GM19438 (cell line): ENCODE results near the gene RPL22.
"Not testable (repeated sequence)": the region's sequence is repeated elsewhere in the genome, so short reads cannot be mapped to it uniquely, and the experiment has no call there.

Experiments
- ATAC-seq: cut with Tn5 transposase; IDR thresholded peaks from one replicate; pipeline ENCODE4 v1.9.1; 2021; ENCODE audit warnings: low read depth; ENCODE audit not compliant: unreplicated experiment

Gene RPL22

DNA sequence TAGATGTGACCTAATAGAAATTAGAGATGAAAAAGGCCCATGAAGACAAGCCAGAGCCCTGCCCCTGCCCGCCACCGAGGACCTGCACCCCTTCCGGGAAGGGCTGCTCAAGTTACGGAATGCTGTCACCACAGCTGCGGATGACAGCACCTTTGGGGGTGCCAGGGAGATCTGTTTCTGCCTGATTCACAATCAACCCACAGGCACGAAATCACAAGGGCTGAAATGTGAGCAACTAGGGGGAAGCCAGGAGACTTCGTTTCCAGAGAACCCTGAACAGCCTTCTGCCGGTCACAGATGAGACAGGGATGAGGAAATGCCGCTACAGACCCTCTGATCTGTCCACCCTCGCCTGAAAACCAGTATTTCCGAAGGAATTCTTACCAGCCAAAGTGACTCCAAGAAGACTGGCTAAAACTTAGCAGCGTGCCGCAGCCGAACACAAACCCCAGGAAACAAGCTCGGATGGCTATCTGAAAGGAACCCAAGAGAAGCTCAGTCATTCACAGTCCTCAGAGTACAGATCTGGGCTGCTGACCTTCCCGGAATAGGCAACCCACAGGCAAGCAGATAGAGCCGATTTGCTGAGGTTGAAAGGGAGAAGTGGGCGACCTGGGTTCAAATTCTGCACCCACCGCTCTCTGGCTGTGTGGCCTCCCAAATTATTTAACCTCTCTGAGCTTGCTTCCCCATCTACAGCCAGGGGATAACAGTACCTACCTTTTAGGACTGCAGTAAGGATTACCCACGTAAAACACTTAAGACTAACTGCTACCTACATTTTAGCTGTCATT is 35.3 kb upstream of the RPL22 start:
- ATAC-seq: no peak

DNA sequence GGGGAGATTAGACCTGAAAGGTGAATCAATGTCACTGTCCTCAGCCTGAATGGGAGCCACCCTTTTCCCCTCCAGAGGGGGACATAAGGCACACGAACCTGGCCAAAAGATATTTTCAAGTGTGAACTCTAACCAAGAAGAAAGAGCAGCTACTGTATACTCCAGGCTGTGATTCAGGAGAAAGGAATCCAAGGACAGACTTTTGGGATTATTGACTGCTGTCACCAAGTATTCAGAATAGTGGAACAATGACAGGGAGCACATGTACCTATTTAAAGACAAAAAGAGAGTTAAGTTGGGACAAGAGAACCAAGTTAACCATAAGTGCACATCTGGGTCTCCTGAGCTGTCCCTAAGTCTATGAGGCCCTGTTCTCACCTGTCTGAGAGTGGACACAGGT is 34.0 kb upstream of the RPL22 start:
- ATAC-seq: no peak

DNA sequence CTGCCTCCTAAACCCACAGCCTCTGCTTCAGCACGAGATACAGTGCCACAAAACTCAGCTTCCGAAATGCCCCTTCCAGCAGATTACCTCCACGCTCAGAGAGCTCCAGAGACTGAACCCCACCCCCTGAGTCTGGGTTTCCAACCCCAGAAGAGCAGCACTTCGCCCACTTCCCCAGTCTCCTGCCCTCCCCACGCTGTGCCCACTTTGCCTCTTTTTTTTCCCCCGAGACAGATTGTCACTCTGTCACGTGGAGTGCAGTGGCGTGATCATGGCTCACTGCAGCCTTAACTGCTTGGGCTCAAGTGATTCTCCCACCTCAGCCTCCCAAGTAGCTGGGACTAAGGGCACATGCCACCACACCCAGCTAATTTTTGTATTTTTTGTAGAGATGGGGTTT is 26.3 kb upstream of the RPL22 start:
- ATAC-seq: no peak

DNA sequence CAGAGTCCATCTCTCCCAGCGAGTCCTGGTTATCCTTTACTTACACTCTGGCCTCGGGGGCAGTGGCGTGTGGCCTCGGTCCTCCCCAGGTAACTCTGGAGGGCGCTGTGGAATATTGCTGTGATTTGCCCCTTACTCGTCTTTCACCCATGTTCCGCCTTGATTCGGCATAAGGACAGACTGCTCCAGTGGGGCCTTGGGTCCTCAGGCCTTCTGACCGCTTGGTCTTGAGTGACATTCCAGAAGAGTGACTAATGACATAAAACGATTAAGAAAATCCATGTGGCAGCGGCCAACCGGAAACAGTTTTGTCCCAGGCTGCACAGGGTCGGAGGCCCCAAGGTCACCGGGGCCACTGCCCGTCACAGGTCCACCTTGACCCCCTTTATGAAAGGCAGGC is 25.3 kb upstream of the RPL22 start:
- no peak for ATAC-seq

DNA sequence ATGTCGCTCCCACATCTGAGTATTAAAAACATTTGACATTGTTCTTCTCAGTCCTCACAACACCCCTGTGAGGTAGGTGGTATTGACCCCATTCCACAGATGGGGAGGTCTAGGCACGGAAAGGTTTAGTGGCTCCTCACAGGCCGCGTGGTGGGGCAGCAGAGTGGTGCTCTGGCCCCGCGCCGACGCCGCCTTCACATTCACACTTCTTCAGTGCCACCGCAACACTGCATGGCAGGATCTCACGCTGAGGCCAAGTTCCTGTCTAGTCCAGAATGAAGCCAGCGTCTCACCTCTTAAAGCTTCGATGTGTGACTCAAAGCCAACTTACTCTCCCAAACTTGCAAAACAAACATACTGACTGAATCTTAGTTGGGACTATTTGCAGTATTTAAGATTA is 24.2 kb upstream of the RPL22 start:
- no peak for ATAC-seq

DNA sequence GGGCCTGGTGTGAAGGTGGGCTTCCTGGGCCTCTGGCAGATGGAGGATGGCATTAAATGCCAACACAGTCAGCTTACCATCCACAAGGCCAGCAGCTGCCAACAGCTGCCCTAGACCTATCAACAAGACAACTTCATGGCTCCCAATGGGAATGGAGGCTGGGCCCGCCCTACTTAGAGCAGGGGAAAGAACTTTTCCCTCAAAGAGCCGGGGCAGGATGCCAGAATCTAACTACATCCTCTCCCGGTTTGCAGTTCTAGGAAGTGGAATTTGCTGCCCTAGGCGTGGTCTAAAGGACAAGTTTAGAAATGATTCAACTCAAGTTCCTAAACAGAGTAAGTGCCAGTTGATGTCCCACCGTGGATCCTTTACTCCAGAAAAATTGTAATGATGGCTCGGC is 23.2 kb upstream of the RPL22 start:
- no peak for ATAC-seq

DNA sequence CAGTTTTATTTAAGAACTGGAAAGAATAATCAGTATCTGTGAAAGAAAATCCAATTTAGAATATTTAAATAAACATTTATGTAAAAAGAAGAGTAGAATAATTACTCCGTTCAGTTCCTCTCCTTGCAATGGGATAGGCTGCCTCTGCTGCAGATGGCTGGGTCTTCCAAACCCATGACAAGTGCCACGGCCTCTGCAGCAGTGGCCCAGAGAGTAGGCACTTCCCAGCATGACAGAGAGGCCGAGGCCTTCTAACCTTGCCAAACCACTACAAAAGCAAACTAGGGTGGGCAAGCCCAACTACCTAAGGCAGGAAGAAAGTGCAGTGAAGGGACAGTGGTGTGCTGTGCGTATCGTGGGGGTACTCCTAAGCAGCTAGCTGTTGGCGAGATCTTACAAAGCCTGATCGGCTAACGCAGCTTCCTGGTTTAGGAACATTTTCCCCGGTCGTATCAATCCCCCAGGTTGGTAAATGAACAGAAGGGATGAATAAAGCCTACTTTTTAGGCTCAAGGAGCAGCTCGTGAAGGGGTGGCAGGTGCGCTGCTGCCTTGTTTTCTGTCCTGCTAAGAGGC is 21.9 kb upstream of the RPL22 start:
- no peak for ATAC-seq

DNA sequence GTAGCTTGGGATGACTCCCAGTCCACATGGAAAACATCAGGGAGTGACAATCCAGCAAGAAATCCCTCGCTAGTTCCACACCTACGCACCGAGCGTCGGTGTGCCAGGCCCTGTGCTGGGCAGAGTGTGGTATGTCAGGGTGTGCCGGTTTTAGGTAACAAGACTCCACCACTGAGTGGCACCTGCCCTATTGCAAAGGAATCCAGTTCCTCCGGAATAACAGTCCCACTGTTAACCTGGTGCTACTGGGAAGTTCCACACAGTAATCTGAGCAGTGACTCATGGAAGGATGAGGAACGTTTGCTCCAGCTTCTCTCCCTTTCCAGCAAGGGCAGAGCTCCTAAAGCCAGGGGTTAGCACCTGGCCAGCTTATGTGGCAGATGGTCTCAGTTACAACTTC is 20.8 kb upstream of the RPL22 start:
- no peak for ATAC-seq

DNA sequence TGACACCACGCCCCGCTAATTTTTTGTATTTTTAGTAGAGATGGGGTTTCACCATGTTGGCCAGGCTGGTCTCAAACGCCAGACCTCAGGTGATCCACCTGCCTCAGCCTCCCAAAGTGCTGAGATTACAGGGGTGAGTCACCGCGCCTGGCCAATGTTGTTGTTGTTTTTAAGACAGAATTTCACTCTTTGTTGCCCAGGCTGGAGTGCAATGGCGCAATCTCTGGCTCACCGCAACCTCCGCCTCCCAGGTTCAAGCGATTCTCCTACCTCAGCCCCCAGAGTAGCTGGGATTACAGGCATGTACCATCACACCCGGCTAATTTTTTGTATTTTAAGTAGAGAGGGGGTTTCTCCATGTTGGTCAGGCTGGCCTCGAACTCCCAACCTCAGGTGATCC is 20.2 kb upstream of the RPL22 start:
- ATAC-seq: not testable (repeated sequence)

DNA sequence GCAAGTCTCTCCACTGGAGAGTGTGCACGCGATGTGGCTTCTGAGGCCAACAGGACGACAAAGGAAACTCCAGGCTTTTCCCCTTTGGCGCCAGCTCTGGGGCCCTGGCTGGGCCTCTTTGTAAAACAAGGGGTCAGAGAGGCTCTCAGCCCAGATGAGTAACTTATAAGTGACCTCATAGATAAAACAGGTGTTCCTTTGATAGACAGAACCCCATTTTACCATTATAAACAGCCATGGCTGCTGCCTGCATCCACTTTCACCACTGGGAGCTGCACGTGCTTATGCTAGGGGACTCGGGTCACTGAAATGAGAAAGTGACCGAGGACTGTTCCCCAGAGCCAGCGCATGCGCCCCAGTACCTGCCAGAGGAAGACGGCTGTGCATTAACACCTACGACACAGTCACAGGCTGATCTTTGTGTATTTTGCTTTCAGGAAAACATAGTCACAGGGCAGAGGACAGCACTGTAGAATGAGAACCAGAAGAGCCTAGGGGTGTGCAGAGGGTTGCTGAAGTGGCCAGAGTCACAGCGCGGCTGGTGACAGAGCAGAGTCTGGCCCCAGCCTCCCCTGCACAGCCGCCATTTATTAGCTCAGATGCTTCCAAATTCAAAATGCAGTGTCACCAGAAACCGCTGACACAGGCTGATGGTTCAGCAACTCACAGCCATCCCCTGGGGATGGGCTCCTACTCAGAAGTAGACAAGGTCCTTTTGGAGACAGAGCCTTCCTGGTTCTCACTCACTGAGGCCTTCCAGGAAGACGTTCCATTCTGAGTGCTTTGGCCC is 19.2 kb upstream of the RPL22 start:
- ATAC-seq: no peak

DNA sequence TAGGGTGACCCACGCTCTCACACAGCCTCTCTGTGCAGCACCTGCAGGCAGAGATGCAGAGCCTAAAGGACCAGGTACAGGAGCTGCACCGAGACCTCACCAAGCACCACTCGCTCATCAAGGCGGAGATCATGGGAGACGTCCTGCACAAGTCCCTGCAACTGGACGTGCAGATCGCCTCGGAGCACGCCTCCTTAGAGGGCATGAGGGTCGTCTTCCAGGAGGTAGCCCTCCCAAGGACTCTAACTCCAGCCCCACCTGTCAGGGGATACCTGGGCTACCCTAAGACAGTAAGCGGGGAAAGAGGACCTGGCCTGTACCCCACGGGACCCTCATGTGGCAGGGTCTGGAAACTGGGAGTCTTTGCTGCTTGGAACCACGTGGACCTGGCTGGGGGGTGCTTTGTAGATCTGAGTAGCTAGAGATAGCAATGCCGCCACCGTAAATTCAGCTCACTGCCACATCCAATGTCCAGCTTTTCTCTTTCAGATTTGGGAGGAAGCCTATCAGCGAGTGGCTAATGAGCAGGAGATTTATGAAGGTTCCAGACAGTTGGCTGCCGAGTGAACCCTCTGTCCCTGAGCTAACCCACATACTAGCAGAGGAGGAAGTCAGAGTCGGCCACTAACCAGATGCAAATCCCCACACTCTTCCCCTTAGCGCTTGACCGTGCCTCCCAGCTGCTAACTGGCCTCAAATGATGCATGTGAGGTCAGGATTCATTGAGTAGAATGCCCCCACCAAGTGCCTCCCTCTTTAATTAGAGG is 13.0 kb upstream of the RPL22 start:
- ATAC-seq: no peak

DNA sequence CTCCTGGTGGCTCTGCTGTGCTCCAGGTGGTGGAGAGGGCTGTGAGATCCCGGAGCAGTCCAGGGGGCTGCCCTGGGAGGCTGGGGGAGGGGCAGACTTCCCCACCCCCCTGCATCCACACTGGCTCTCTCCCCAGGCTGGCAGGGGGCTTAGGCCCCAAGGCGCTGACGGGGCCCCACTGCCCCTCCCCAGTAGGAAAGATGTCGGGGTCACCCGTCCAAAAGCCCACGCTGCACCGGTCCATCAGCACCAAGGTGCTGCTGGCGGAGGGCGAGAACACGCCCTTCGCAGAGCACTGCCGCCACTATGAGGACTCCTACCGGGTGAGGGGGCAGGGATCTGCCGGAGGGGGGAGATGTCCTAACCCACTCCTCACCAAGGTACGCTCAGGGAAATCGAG is 12.3 kb upstream of the RPL22 start:
- no peak for ATAC-seq

DNA sequence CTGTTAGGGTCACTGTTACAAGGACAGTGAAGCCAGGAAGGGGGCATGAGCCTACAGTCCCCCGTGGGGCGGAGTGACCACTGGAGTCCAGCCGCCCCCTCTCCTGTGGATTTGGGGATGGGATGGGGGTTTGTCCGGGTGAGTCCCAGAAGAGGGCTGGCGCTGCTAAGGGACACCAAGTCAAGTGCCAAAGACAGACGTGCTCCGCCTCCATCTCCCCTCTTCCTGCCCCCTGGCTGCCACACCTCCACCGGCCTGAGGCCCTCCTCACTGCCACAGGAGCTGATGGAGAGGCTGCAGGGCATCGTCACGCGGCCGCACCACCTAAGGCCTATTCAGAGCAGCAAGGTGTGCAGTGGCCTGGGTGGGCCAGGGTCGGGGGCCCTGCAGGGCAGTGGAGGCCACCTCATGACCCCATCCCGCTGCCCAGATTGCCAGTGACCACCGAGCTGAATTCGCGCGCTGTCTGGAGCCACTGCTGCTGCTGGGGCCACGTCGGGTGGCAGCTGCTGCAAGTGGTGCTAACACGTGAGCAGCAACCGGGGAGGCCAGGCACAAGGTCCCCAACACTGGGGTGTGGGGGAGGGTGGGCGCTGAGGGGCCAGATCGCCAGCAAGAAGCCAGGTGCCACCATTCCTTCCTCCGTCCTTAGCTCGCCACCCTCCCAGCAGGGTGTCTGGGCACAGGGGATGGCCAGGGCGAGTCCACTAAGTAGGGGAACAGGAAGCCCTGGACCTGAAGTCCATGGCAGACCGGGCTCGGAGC is 11.4 kb upstream of the RPL22 start:
- ATAC-seq: no peak

DNA sequence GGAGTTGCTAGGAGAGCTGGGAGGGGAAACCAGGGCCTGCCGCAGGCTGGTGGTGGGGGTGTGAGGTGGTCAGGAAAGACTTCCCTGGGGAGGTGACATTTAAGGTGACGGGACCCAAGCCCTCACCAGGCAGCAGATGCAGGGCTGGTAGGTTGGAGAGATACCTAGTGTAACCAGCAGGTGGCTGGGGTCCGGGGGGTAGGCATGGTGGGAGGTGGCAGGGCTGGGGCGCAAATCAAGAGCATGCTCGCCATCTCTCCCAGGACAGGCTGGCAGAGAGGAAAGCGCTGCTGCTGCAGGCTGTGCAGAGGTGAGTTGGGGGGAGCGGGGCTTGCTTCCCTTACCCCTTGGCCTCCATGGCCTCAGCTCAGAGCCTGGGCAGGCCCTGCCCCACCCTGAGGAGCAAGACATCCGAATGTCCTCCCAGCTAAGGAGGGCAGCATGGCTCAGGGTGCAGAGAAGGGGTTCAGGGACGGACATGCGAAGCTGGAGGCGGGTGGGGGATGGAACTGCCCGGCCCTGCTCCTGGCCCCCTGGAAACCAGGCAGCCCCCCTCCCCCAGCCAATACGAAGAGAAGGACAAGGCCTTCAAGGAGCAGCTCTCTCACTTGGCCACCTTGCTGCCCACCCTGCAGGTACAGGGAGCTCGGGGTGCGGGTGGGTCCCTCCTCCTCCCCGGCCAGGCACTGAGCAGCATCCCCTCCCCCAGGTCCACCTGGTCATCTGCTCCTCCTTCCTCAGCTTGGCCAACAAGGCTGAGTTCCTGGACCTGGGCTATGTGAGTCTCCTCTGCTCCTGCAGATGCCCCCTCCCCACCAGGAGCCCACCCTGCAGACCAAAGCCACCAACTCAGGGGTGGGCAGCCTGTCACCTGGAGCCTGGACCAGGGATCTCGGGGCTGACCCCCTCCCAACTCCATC is 10.5 kb upstream of the RPL22 start:
- ATAC-seq: no peak

DNA sequence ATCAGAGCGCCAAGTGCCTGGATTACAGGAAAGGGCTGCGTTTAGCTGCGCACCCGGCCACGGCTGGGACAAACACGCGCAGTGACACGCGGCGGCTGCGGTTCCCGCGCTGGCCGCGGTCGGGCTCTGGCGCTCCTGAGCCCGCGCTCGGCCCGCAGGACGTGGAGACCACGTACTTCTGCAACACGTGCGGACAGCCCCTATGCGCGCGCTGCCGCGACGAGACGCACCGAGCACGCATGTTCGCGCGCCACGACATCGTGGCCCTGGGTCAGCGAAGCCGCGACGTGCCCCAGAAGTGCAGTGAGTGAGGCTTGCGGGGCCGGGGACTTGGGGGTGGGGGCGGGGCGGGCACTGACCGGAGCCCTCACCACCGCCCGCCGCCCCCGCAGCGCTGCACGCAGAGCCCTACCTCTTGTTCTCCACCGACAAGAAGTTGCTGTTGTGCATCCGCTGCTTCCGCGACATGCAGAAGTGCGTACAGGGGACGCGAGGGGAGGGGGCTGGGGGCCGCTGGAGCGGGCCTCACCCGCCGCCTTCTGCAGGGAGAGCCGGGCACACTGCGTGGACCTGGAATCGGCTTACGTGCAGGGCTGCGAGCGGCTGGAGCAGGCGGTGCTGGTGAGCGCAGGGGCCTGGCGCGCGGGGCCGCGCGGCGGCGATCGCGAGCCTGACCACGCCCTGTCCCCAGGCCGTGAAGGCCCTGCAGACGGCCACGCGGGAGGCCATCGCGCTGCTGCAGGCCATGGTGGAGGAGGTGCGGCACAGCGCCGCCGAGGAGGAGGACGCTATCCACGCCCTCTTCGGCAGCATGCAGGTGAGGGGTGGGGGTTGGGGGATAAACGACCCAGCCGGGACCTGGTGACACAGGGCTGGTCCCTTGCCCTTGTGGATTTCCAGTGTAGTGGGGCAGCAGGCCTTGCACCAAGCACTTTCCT is 9.6 kb upstream of the RPL22 start:
- ATAC-seq: no peak

DNA sequence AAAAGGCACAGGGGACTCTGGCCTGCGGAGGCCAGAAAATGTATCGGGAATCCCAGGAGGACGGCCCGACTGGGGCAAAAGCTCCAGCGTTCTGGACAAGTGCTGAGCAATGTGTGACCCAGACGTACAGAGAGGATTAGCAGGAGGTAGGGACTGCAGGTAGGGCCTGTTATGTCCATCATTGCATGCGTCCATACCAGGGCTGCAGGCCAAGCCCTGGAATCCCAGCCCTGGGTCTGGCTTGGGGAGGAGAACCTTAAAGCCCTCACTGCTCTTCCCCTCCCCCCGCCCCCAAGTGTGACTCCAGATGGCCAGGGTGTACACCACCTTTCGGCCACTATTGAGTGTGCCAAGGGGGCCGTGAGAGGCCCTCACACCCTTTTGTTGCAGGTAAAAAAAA is 8.5 kb upstream of the RPL22 start:
- no peak for ATAC-seq

DNA sequence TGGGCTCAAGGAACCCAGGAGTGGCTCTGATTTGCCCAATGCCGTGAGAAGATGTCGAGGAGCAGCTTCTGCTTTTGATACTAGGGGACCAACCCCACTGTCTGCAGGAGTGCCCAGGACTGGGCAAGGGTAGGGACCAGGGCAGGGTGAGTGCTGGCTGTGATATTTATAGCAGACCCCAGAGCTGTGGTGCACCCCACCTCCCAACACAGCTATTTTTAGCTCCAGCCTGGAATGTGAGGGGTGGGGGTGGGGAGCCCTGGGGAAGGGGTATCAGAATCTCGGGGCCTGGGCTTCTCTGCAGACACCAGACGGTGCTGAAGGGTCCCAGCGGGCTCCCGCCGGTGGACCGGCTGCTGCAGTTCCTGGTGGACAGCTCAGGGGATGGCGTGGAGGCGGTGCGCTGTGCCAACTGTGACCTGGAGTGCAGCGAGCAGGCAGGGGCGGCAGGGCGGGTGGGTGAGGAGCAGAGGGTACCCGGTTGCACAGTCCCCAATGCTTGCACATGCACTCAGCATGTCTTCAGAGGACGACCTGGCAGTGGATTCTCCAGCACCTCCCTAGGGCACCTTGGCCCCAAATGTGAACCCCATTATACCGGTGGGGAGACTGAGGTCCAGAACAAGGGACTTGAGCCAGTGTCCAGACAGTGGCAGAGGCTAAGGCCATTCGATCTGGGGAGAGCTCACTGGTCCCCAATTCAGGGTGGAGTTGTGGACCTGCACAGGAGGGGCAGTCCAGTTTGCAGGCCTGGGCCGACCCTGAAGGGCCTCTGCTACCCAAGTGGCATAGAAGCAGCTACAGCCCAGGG is 7.9 kb upstream of the RPL22 start:
- ATAC-seq: no peak

DNA sequence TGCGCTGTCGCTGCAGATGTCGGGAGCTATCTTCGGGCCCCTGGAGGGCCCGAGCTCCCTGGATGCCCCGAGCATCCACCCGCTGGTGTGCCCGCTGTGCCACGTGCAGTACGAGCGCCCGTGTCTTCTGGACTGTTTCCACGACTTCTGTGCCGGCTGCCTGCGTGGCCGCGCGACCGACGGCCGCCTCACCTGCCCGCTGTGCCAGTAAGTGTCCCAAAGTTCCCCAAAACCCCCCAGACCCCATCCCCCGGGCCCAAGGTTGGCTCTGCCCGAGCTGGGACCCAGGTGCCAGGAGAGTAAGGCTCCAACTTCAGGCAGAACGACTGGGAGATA is 7.1 kb upstream of the RPL22 start:
- no peak for ATAC-seq
